PC-9 (cell line): ENCODE results near the gene UGT1A3. TPM values are rescaled to one million over a fixed set of nuclear protein-coding genes. Genes with fewer than 3 reads are reported as not detected.
"Not testable (repeated sequence)": the region's sequence is repeated elsewhere in the genome, so short reads cannot be mapped to it uniquely, and the experiment has no call there.

Source experiments
- BruUV-seq: library from RNA; stranded (reverse); fragments of 400-500 nt; replicated peaks from 2 replicates; lab custom pipeline; 2021; lab: Mats Ljungman, UMichigan
- CTCF ChIA-PET: fragments of 300-600 bp; sonication (Branson Sonifier 250); formaldehyde crosslinking; loops from one replicate; lab custom pipeline; 2022; ENCODE audit warnings: antibody characterized with exemption; lab: Charles Lee
- POLR2A ChIA-PET: fragments of 300-600 bp; sonication (Branson Sonifier 250); formaldehyde crosslinking; loops from one replicate; lab custom pipeline; 2022; ENCODE audit warnings: antibody characterized with exemption; ENCODE audit not compliant: unreplicated experiment; lab: Charles Lee
- DNase-seq, 2 experiments: peaks; one replicate each; pipeline versions ENCODE4 v3.0.0 to v3.0.0-alpha.2; 2015 to 2022; ENCODE audit warnings: mixed read lengths in 1 of 2
- H2AFZ ChIP-seq: fragments of 200-600 bp; sonication (generic); 2 replicates; pipeline ENCODE4 v1.8.1; 2017; ENCODE audit warnings: antibody characterized with exemption
- H3F3A ChIP-seq: fragments of 200-600 bp; sonication (generic); 2 replicates; pipeline ENCODE4 v1.8.1; 2017; ENCODE audit warnings: antibody characterized with exemption, mild to moderate bottlenecking, low read depth; ENCODE audit not compliant: insufficient read depth
- H3K27ac ChIP-seq: fragments of 200-600 bp; sonication (generic); 2 replicates; pipeline ENCODE4 v1.6.1; 2016; ENCODE audit warnings: mixed run types
- H3K27me3 ChIP-seq: fragments of 200-600 bp; sonication (generic); 2 replicates; pipeline ENCODE4 v1.6.1; 2016; ENCODE audit warnings: low read depth, mixed run types; ENCODE audit not compliant: insufficient read depth
- H3K36me3 ChIP-seq: fragments of 200-600 bp; sonication (generic); 2 replicates; pipeline ENCODE4 v1.6.1; 2016; ENCODE audit warnings: low read depth, mixed run types
- H3K4me1 ChIP-seq: fragments of 200-600 bp; sonication (generic); replicated peaks from 2 replicates; pipeline ENCODE4 v1.6.1; 2016; ENCODE audit warnings: mixed run types; ENCODE audit not compliant: insufficient read depth
- H3K4me2 ChIP-seq: fragments of 200-600 bp; sonication (generic); 2 replicates; pipeline ENCODE4 v1.6.1; 2017; ENCODE audit warnings: mixed run types
- H3K4me3 ChIP-seq: fragments of 200-600 bp; sonication (generic); 2 replicates; pipeline ENCODE4 v1.6.1; 2016; ENCODE audit warnings: mixed run types
- H3K79me2 ChIP-seq: fragments of 200-600 bp; sonication (generic); 2 replicates; pipeline ENCODE4 v1.6.1; 2017; ENCODE audit warnings: low read depth, mixed run types
- H3K9me2 ChIP-seq: fragments of 200-600 bp; sonication (generic); 2 replicates; pipeline ENCODE4 v1.8.1; 2017; ENCODE audit warnings: mild to moderate bottlenecking; ENCODE audit not compliant: insufficient read depth
- H3K9me3 ChIP-seq: fragments of 200-600 bp; sonication (generic); 2 replicates; pipeline ENCODE4 v1.8.1; 2016; ENCODE audit warnings: low read depth; ENCODE audit not compliant: insufficient read depth
- H4K20me1 ChIP-seq: fragments of 200-600 bp; sonication (generic); 2 replicates; pipeline ENCODE4 v1.8.1; 2017; ENCODE audit not compliant: insufficient read depth
- EZH2 ChIP-seq: fragments of 200-600 bp; sonication (generic); IDR thresholded peaks from 2 replicates; pipeline ENCODE4 v1.8.0; 2017; ENCODE audit warnings: antibody characterized with exemption, low read depth
- intact Hi-C: fragments of 100-400 bp; cut with micrococcal nuclease; formaldehyde crosslinking; loops from one replicate; pipeline ENCODE4 v1.10.0; 2022; ENCODE audit not compliant: unreplicated experiment
- total RNA-seq: library from RNA; stranded (reverse); gene quantifications from 2 replicates; pipeline ENCODE4 v1.2.3, GENCODE V29; 2021
- TF ChIP-seq, protein P1 (sequence below): fragments of 200-600 bp; sonication (generic); conservative IDR thresholded peaks from 2 replicates; pipeline ENCODE4 v1.6.1; 2017; ENCODE audit warnings: mixed run types, antibody characterized with exemption, mild to moderate bottlenecking, moderate library complexity

Gene UGT1A3
- total RNA-seq, 1 experiment from 2014 or later = 67.1 TPM

DNA sequence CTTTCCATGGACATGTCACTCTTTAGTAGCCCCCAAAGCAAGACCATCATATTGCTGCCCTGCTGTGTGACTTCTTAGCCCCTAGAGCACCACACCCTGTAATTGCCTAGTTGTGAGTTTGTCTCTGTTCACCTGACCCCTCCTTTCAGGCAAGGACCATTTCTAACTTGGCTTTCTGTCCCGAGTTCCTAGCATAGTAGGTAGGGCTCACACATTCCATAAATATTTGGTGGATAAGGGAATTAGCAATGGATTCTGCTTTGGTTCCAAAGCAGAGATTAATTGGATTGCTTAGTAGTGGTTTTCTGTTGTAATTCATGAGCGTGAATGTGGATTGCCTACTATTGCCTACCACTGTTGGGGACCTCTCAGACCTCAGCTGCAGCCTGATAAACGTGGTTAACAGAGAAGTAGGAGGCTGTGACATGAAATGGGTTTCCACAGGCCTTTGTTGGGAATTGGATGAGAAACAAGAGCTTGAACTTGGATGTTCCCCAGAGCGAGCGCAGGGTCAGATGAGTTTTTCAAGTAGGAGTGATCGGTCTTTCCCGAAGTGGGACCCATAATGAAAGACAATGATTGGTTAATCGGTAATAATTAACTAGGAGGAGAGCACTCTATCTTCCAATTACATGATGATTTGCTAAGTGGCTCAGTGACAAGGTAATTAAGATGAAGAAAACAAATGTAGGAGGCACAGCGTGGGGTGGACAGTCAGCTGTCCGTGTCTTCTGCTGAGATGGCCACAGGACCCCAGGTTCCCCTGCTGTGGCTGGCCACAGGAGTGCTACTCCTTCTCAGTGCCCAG lies 17.8 kb downstream of the UGT1A3 start:
- no peak overlapping the region for H3K4me2 ChIP-seq
- no TSS peak for BruUV-seq
- H3K27me3 ChIP-seq = no peaks in the 10 kb centered on the region
- peaks cover 13% of the 10 kb centered on the region for H4K20me1 ChIP-seq
- H3K27ac ChIP-seq = no peak overlapping the region
- no peaks in the 10 kb centered on the region for H3K9me2 ChIP-seq
- POLR2A ChIA-PET = interaction anchor here (0.7 kb wide), 1 partner anchor 50 kb away, joined by 11 read pairs; no protein-coding TSS in a partner anchor
- no peak overlapping the region for H3K4me3 ChIP-seq
- TF ChIP-seq, protein P1, sequence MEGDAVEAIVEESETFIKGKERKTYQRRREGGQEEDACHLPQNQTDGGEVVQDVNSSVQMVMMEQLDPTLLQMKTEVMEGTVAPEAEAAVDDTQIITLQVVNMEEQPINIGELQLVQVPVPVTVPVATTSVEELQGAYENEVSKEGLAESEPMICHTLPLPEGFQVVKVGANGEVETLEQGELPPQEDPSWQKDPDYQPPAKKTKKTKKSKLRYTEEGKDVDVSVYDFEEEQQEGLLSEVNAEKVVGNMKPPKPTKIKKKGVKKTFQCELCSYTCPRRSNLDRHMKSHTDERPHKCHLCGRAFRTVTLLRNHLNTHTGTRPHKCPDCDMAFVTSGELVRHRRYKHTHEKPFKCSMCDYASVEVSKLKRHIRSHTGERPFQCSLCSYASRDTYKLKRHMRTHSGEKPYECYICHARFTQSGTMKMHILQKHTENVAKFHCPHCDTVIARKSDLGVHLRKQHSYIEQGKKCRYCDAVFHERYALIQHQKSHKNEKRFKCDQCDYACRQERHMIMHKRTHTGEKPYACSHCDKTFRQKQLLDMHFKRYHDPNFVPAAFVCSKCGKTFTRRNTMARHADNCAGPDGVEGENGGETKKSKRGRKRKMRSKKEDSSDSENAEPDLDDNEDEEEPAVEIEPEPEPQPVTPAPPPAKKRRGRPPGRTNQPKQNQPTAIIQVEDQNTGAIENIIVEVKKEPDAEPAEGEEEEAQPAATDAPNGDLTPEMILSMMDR = no peak
- TF ChIP-seq EZH2 = no peak
- H3K36me3 ChIP-seq = peaks cover 84% of the 10 kb centered on the region
- H3F3A ChIP-seq = peaks cover 45% of the 10 kb centered on the region
- CTCF ChIA-PET = no interaction called here
- no peaks in the 10 kb centered on the region for H3K4me1 ChIP-seq
- peak in 1 of 2 experiments; percentile 23 for DNase-seq
- peaks cover 95% of the 10 kb centered on the region for H3K79me2 ChIP-seq
- peaks cover 9% of the 10 kb centered on the region for H3K9me3 ChIP-seq
- intact Hi-C loops = no loop called here
- H2AFZ ChIP-seq = no peak overlapping the region

DNA sequence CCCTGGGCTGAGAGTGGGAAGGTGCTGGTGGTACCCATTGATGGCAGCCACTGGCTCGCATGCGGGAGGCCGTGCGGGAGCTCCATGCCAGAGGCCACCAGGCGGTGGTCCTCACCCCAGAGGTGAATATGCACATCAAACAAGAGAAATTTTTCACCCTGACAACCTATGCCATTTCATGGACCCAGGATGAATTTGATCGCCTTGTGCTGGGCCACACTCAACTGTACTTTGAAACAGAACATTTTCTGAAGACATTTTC lies 18.4 kb downstream of the UGT1A3 start:
- Histone ChIP-seq H3K4me3 (no peak overlapping the region), H3K9me2 (no peaks in the 10 kb centered on the region), H4K20me1 (peaks cover 13% of the 10 kb centered on the region), H3K27ac (no peak overlapping the region), H3F3A (peaks cover 48% of the 10 kb centered on the region), H3K9me3 (peaks cover 9% of the 10 kb centered on the region), H3K27me3 (no peaks in the 10 kb centered on the region), H2AFZ (no peak overlapping the region), H3K4me1 (no peaks in the 10 kb centered on the region), H3K79me2 (peaks cover 95% of the 10 kb centered on the region), H3K36me3 (peaks cover 79% of the 10 kb centered on the region), H3K4me2 (no peak overlapping the region)
- no TSS peak for BruUV-seq
- ChIA-PET POLR2A (interaction anchor here (0.7 kb wide), 1 partner anchor 51 kb away, joined by 11 read pairs; no protein-coding TSS in a partner anchor), CTCF (no interaction called here)
- no peak for TF ChIP-seq EZH2
- TF ChIP-seq, protein P1 = no peak
- no peak for DNase-seq
- intact Hi-C loops = no loop called here

DNA sequence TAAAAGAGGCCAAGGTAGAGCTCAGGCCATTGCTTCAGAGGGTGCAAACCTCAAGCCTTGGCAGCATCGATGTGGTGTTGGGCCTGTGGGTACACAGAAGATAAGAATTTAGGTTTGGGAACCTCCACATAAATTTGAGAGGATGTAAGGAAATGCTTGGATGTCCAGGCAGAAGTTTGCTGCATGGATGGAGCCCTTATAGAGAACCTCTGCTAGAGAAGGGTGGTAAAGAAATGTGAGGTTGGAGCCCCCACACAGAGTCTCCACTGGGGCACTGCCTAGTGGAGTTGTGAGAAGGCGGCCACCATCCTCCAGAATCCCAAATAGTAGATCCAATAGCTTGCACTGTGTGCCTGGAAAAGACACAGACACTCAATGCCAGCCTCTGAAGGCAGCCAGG lies 21.8 kb downstream of the UGT1A3 start:
- H3K27me3 ChIP-seq, H3K4me1 ChIP-seq, H3K27ac ChIP-seq, CTCF ChIA-PET, H3K9me3 ChIP-seq, H2AFZ ChIP-seq, intact Hi-C loops, H3K4me3 ChIP-seq, DNase-seq, BruUV-seq, H3K9me2 ChIP-seq, H3K4me2 ChIP-seq, POLR2A ChIA-PET: not testable (repeated sequence)
- peaks cover 83% of the 10 kb centered on the region for H3K36me3 ChIP-seq
- peaks cover 98% of the 10 kb centered on the region for H3K79me2 ChIP-seq
- peaks cover 31% of the 10 kb centered on the region for H4K20me1 ChIP-seq
- peaks cover 51% of the 10 kb centered on the region for H3F3A ChIP-seq

DNA sequence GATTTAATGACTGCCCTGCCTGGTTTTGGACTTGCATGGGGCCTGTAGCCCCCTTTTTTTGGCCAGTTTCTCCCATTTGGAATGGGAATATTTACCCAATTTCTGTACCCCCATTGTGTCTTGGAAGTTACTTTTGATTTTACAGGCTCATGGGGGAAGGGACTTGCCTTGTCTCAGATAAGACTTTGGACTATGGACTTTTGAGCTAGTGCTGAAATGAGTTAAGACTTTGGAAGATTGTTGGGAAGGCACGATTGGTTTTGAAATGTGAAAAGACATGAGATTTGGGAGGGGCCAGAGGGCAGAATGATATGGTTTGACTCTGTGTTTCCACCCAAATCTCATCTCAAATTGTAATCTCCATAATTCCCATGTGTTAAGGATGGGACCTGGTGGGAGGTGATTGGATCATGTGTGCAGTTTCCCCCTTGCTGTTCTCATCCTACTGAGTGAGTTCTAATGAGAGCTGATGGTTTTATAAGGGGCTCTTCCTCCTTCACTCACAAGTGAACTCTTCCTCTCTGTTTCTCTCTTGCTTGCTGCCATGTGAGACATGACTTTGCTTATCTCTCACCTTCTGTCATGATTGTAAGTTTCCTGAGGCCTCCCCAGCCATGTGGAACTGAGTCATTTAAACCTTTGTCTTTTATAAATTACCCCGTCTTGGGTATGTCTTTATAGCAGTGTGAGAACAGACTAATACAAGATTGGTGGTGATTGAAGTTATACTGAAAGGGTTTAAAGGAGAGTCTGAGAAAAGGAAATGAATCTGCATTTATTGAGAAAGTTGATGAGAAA lies 22.6 kb downstream of the UGT1A3 start:
- BruUV-seq = not testable (repeated sequence)

More for the DNA sequence above, 22.6 kb downstream of the UGT1A3 start:
- H2AFZ ChIP-seq, CTCF ChIA-PET, intact Hi-C loops, H3K9me3 ChIP-seq, H3K4me3 ChIP-seq, H3K4me1 ChIP-seq, H3K4me2 ChIP-seq, H3K9me2 ChIP-seq, H3K27me3 ChIP-seq: not testable (repeated sequence)
- Histone ChIP-seq H3K79me2 (peaks cover 98% of the 10 kb centered on the region), H3K27ac (0 out of 2 replicates have a peak overlapping the region, but pooled peaks have one; percentile 3), H3F3A (peaks cover 53% of the 10 kb centered on the region), H3K36me3 (peaks cover 86% of the 10 kb centered on the region), H4K20me1 (peaks cover 31% of the 10 kb centered on the region)
- POLR2A ChIA-PET = interaction anchor here (0.6 to 0.8 kb wide), 2 partner anchors 9 to 155 kb away, joined by 4 to 7 read pairs; no protein-coding TSS in a partner anchor
- peak in 1 of 2 experiments; percentile 25 for DNase-seq
